ENCODE data around the gene SLC39A6. TPM values are rescaled to one million over a fixed set of nuclear protein-coding genes. Genes with fewer than 3 reads are reported as not detected.

SLC39A6 gene
- total RNA-seq, 1 donor from 2014 or later = 81.3 TPM

DNA sequence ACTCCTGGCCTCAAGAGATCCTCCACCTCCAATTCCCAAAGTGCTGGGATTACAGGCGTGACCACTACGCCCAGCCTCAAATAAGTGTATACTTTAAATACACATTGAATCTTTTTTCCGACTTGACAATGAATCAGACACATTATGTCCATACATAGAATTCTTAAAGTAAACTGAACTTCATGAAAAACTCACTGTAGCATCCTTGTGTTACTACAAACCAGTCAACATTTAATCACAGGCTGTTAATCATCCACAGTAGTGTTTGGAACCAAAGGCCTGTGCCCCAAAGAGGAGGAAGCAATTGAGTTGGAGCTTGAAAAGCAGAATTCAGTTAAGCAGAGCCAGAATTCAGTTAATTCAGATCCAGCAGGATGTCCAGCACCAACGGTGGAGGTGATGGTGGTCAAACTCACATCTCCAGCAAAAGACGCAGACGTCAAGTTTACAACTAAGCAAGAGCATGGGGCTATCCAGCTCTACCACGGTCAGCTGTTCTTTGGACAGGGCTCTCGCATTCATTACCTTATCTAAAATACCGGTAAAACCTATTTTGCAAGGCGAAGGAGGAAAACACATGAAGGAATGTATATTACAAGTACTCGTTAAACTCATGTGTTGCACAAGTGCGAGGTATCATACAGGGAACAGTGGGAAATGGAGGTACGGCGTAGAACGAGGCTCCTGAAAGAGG, 1.2 kb downstream of the SLC39A6 start:
- Histone ChIP-seq H3K27ac (ENCODE audit: low read depth, low read length) (no peak overlapping the region), H3K36me3 (ENCODE audit: insufficient read depth, low read length) (peaks cover 17% of the 10 kb centered on the region), H3K4me3 (ENCODE audit: insufficient read depth, low read depth, low read length) (peak overlapping the region; percentile 88), H3K27me3 (ENCODE audit: insufficient read depth, low read length) (no peaks in the 10 kb centered on the region), H3K79me2 (ENCODE audit: insufficient read depth, low read length) (peaks cover 69% of the 10 kb centered on the region), H3K9me3 (ENCODE audit: insufficient read depth, low read depth, low read length) (no peaks in the 10 kb centered on the region), H3K9ac (ENCODE audit: low read length) (peak overlapping the region; percentile 96), H3K4me2 (ENCODE audit: low read length) (peak overlapping the region; percentile 95), H3K4me1 (ENCODE audit: insufficient read depth, low read length) (peaks cover 9% of the 10 kb centered on the region), H2AFZ (ENCODE audit: low read depth, low read length) (peak overlapping the region; percentile 78), H4K20me1 (ENCODE audit: insufficient read depth, low read length) (peaks cover 61% of the 10 kb centered on the region)
- Mint-ChIP-seq H3K27me3 (ENCODE audit: low read depth, unreplicated experiment) (no peaks in the 10 kb centered on the region), H3K9me3 (ENCODE audit: unreplicated experiment) (no peaks in the 10 kb centered on the region), H3K4me1 (ENCODE audit: low read depth, unreplicated experiment) (peaks cover 17% of the 10 kb centered on the region), H3K27ac (ENCODE audit: unreplicated experiment) (peak overlapping the region; percentile 19), H3K36me3 (ENCODE audit: low read depth, unreplicated experiment) (peaks cover 8% of the 10 kb centered on the region), H3K4me3 (ENCODE audit: unreplicated experiment) (peak overlapping the region; percentile 98)
- peak; percentile 1 for DNase-seq (ENCODE audit: low read depth)
- TF ChIP-seq, protein P1, sequence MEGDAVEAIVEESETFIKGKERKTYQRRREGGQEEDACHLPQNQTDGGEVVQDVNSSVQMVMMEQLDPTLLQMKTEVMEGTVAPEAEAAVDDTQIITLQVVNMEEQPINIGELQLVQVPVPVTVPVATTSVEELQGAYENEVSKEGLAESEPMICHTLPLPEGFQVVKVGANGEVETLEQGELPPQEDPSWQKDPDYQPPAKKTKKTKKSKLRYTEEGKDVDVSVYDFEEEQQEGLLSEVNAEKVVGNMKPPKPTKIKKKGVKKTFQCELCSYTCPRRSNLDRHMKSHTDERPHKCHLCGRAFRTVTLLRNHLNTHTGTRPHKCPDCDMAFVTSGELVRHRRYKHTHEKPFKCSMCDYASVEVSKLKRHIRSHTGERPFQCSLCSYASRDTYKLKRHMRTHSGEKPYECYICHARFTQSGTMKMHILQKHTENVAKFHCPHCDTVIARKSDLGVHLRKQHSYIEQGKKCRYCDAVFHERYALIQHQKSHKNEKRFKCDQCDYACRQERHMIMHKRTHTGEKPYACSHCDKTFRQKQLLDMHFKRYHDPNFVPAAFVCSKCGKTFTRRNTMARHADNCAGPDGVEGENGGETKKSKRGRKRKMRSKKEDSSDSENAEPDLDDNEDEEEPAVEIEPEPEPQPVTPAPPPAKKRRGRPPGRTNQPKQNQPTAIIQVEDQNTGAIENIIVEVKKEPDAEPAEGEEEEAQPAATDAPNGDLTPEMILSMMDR (IDR thresholded peaks at IDR 0.05; ENCODE audit: insufficient read depth, low read depth, low read length) = no peak
- no peak for TF ChIP-seq EZH2 (IDR thresholded peaks at IDR 0.05; ENCODE audit: insufficient read depth, low read length)
- no peak for FAIRE-seq

DNA sequence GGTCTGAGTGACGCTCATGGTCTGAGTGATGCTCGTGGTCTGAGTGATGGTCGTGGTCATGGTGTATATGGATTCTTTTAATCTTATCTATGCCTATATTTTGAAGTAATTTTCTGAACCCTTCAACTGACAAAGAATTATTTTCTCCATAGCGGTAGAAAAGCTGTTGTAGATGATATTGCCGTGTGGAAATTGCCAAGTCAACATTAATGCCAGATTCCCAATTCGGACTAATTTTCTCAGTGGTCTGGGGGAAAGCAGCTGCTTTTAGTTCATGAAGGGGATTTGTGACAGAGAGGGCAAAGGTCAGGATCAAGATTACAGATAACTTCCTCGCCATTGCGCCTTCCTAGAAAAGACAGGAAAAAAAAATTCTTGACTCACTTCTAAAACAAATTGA, 2.5 kb downstream of the SLC39A6 start:
- H3K9ac ChIP-seq (ENCODE audit: low read length) = no peak overlapping the region
- H3K36me3 ChIP-seq (ENCODE audit: insufficient read depth, low read length) = peaks cover 20% of the 10 kb centered on the region
- Mint-ChIP-seq H3K4me3 (ENCODE audit: unreplicated experiment) (no peak overlapping the region), H3K36me3 (ENCODE audit: low read depth, unreplicated experiment) (peaks cover 8% of the 10 kb centered on the region), H3K4me1 (ENCODE audit: low read depth, unreplicated experiment) (peaks cover 12% of the 10 kb centered on the region), H3K27ac (ENCODE audit: unreplicated experiment) (no peak overlapping the region), H3K9me3 (ENCODE audit: unreplicated experiment) (no peaks in the 10 kb centered on the region), H3K27me3 (ENCODE audit: low read depth, unreplicated experiment) (no peaks in the 10 kb centered on the region)
- no peaks in the 10 kb centered on the region for H3K27me3 ChIP-seq (ENCODE audit: insufficient read depth, low read length)
- peaks cover 56% of the 10 kb centered on the region for H3K79me2 ChIP-seq (ENCODE audit: insufficient read depth, low read length)
- no peak overlapping the region for H2AFZ ChIP-seq (ENCODE audit: low read depth, low read length)
- FAIRE-seq (no peak), DNase-seq (ENCODE audit: low read depth) (no peak)
- no peak overlapping the region for H3K27ac ChIP-seq (ENCODE audit: low read depth, low read length)
- H3K4me3 ChIP-seq (ENCODE audit: insufficient read depth, low read depth, low read length) = no peak overlapping the region
- peaks cover 48% of the 10 kb centered on the region for H4K20me1 ChIP-seq (ENCODE audit: insufficient read depth, low read length)
- H3K4me1 ChIP-seq (ENCODE audit: insufficient read depth, low read length) = peaks cover 9% of the 10 kb centered on the region
- H3K4me2 ChIP-seq (ENCODE audit: low read length) = no peak overlapping the region
- H3K9me3 ChIP-seq (ENCODE audit: insufficient read depth, low read depth, low read length) = no peaks in the 10 kb centered on the region
- TF ChIP-seq, protein P1 (IDR thresholded peaks at IDR 0.05; ENCODE audit: insufficient read depth, low read depth, low read length) = no peak
- TF ChIP-seq EZH2 (IDR thresholded peaks at IDR 0.05; ENCODE audit: insufficient read depth, low read length) = no peak

DNA sequence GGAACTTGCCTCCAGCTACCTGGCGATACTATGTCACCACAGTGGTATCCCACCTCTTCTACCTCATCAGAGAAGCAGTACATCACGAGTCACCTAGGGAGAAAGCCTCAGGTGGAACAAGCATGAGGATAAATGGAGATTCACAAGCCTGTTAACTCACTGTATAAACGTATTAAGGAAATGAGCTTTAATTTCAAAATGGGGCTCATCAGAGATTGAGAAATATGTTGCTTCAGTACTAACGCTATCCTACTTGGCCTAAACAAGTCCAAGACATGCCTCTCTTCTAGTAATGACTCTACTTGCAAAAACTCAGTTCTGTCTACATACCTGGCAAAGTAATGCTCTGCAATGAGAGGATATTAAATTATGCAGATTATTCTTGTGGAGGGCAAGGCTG, 4.3 kb downstream of the SLC39A6 start:
- Histone ChIP-seq H4K20me1 (ENCODE audit: insufficient read depth, low read length) (peaks cover 35% of the 10 kb centered on the region), H3K4me2 (ENCODE audit: low read length) (no peak overlapping the region), H3K27me3 (ENCODE audit: insufficient read depth, low read length) (no peaks in the 10 kb centered on the region), H3K4me1 (ENCODE audit: insufficient read depth, low read length) (peaks cover 9% of the 10 kb centered on the region), H3K9me3 (ENCODE audit: insufficient read depth, low read depth, low read length) (no peaks in the 10 kb centered on the region), H3K36me3 (ENCODE audit: insufficient read depth, low read length) (peaks cover 29% of the 10 kb centered on the region), H2AFZ (ENCODE audit: low read depth, low read length) (no peak overlapping the region), H3K79me2 (ENCODE audit: insufficient read depth, low read length) (peaks cover 38% of the 10 kb centered on the region), H3K9ac (ENCODE audit: low read length) (no peak overlapping the region), H3K4me3 (ENCODE audit: insufficient read depth, low read depth, low read length) (no peak overlapping the region), H3K27ac (ENCODE audit: low read depth, low read length) (no peak overlapping the region)
- FAIRE-seq (no peak), DNase-seq (ENCODE audit: low read depth) (no peak)
- H3K27ac Mint-ChIP-seq (ENCODE audit: unreplicated experiment) = no peak overlapping the region
- H3K4me3 Mint-ChIP-seq (ENCODE audit: unreplicated experiment) = no peak overlapping the region
- peaks cover 8% of the 10 kb centered on the region for H3K36me3 Mint-ChIP-seq (ENCODE audit: low read depth, unreplicated experiment)
- peaks cover 8% of the 10 kb centered on the region for H3K4me1 Mint-ChIP-seq (ENCODE audit: low read depth, unreplicated experiment)
- H3K9me3 Mint-ChIP-seq (ENCODE audit: unreplicated experiment) = no peaks in the 10 kb centered on the region
- TF ChIP-seq, protein P1 (IDR thresholded peaks at IDR 0.05; ENCODE audit: insufficient read depth, low read depth, low read length) = no peak
- TF ChIP-seq EZH2 (IDR thresholded peaks at IDR 0.05; ENCODE audit: insufficient read depth, low read length) = no peak
- H3K27me3 Mint-ChIP-seq (ENCODE audit: low read depth, unreplicated experiment) = no peaks in the 10 kb centered on the region

Measured in astrocyte (in vitro differentiated cells and primary cell).